Activated T-helper 2 cell treated with anti-CD3 and anti-CD28 coated beads, Interferon-gamma antibody, Interleukin-2, Interleukin-4, amounts not matched to agents 10 μg/mL and 5 μg/mL and 100 μg/mL, durations not matched to agents 14 hours and 24 hours and 36 hours (primary cell): Measurements from ENCODE around the gene SORCS1. TPM values are rescaled to one million over a fixed set of nuclear protein-coding genes. Genes with fewer than 3 reads are reported as not detected.

ENCODE experiments used
- DNase-seq: peaks from one replicate; pipeline ENCODE4 v3.0.0; 2021; ENCODE audit warnings: low spot score
- H3K27ac Mint-ChIP-seq: one replicate; pipeline ENCODE4 v1.8.0; 2021; ENCODE audit warnings: mixed read lengths
- H3K27me3 Mint-ChIP-seq: one replicate; pipeline ENCODE4 v1.8.0; 2021; ENCODE audit warnings: low read depth, mixed read lengths
- H3K36me3 Mint-ChIP-seq: one replicate; pipeline ENCODE4 v1.8.0; 2021; ENCODE audit warnings: low read depth, mixed read lengths
- H3K4me1 Mint-ChIP-seq: one replicate; pipeline ENCODE4 v1.8.0; 2021; ENCODE audit warnings: low read depth, mixed read lengths
- H3K4me3 Mint-ChIP-seq: one replicate; pipeline ENCODE4 v1.8.0; 2021; ENCODE audit warnings: low read depth, mild to moderate bottlenecking, moderate library complexity, mixed read lengths
- H3K9me3 Mint-ChIP-seq: one replicate; pipeline ENCODE4 v1.8.0; 2021; ENCODE audit warnings: mixed read lengths
- intact Hi-C: fragments of 100-400 bp; cut with micrococcal nuclease; formaldehyde crosslinking; loops from one replicate; pipeline ENCODE4 v1.15.1; 2023
- total RNA-seq: library from RNA; stranded (reverse); gene quantifications from 2 replicates; pipeline ENCODE4 v1.2.3, GENCODE V29; 2022

Gene SORCS1
- total RNA-seq, 1 donor from 2014 or later: 0.09 TPM

DNA sequence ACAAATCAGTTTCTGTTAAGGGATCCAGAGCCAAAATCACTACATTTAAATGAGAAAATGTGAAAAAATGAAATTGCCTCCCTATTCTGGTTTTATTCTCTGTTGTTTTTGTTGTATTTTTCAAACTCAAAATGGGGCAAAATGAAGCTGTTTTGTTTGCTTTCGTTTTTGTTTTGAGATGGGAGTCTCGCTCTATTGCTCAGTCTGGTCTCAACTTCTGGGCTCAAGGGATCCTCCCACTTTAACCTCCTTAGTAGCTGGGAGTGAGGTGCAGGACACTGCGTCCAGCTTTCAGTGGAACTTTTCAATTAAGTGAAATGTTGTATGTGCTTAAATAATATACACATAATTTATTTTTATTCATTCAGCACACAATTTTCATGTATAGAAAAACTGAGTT lies 205.0 kb downstream of the SORCS1 start:
- Mint-ChIP-seq H3K9me3 (peaks cover 11% of the 10 kb centered on the region), H3K27me3 (no peaks in the 10 kb centered on the region), H3K4me1 (no peaks in the 10 kb centered on the region), H3K4me3 (no peak overlapping the region), H3K36me3 (no peaks in the 10 kb centered on the region), H3K27ac (no peak overlapping the region)
- intact Hi-C loops: no loop called here
- DNase-seq: no peak

DNA sequence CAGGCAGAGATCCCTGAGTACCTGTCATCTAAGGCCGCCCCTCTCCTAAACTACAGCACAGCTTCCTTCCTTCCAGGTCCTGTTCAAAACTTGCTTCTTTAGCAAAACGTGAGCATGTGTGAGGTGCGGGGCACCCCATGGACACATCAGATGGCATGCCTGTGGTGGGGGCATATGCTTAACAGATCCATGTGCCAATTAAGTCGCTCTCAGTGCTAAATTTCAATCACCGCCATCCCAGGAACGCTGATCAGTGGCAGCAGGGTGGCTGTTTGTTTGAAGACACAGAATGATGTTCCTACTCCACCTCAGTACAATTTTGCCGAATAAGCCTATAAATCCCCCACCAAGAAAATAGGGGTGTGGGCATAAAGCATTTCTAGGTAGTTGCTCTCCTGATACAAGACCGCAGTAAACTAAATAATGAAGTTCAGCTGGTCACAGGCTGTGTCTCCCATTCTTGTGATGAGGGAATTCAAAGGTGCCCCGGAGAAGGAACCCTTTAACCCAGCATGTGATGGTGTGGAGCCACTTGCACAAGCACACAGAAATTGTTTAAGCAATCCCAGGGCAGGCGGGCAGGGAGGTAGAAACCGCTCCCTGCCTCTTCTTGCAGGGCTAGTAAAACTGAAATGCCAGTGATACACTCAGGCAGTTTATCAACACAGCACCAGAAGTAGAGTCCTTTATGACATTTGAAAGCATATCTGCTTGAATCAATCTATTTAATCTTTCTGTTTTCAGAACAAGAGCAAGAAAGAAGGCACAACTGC lies 205.7 kb downstream of the SORCS1 start:
- Mint-ChIP-seq H3K27me3 (no peaks in the 10 kb centered on the region), H3K27ac (no peak overlapping the region), H3K4me1 (no peaks in the 10 kb centered on the region), H3K36me3 (no peaks in the 10 kb centered on the region), H3K4me3 (no peak overlapping the region), H3K9me3 (peaks cover 9% of the 10 kb centered on the region)
- intact Hi-C loops: no loop called here
- DNase-seq: no peak

DNA sequence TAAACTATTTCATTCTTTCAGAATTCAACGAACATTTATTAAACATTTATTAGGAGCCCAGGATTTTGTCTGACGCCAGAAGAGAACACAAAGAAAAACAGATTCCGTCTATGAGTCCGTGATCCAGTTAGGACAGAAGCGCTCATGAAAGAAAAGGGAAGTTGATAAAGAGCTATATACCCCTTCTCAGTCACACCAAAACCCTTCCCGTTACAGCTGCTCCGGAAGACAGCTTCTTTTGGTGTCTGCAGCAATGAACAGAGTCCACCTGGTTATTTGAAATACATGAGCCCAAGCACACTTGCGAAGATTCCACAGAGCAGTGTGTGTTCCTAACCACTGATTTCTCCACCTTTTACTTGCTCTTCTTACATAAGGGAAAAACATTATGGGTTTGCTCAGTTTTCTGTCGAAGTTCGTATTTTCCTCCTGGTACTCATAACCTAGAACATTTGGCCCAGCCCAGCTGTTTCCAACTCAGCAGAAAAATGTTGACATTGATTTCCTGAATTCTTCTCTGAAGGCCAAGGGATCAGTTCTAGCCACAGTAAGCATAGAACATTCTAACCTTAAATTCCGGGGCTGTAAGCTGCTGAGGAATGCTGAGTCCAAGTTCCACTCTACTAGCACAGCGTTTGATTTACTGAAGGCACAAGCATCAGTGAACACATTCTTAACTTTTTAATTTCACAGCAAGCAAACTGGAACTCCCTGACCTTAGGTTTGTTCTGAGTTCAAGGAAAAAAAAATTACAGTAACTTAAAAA lies 206.5 kb downstream of the SORCS1 start:
- intact Hi-C loops: no loop called here
- Mint-ChIP-seq H3K27me3 (no peaks in the 10 kb centered on the region), H3K9me3 (peaks cover 7% of the 10 kb centered on the region), H3K27ac (no peak overlapping the region), H3K4me3 (no peak overlapping the region), H3K4me1 (no peaks in the 10 kb centered on the region), H3K36me3 (no peaks in the 10 kb centered on the region)
- no peak for DNase-seq

DNA sequence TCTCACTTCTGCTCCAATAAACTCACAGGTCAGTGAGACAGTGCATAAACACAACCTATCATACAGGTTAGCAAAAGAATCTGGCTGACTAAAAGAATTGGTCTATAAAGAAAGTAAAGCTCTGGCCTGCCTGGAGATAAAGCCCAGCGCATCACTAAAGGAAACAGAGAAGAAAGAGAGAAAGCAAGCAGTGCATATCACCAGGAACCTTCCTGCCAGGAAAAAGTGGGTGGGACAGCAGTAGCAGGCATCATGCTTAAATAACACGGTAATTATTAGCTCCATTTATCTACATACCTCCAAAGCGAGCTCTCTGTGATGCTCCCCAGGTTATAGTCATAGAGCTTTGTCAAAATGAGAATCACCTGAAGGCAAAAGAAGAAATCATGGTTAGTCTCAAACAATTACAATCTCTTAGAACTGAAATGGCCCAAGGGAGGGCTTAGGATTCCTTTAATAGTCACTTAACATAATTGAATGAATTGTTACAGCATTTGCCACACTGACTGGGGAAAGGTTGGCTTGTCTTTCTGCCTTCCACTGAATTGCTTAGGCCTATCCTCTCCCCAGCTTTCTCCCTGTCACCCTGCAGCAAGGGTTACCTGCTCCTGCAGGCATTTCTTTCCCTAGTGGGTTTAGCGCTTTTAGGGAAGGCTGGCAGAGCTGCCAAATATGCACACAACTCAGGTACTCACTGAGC lies 208.1 kb downstream of the SORCS1 start:
- no peak overlapping the region for H3K27ac Mint-ChIP-seq
- no peaks in the 10 kb centered on the region for H3K9me3 Mint-ChIP-seq
- H3K4me3 Mint-ChIP-seq: no peak overlapping the region
- H3K4me1 Mint-ChIP-seq: no peaks in the 10 kb centered on the region
- intact Hi-C loops: no loop called here
- H3K36me3 Mint-ChIP-seq: no peaks in the 10 kb centered on the region
- no peak for DNase-seq
- H3K27me3 Mint-ChIP-seq: no peaks in the 10 kb centered on the region

DNA sequence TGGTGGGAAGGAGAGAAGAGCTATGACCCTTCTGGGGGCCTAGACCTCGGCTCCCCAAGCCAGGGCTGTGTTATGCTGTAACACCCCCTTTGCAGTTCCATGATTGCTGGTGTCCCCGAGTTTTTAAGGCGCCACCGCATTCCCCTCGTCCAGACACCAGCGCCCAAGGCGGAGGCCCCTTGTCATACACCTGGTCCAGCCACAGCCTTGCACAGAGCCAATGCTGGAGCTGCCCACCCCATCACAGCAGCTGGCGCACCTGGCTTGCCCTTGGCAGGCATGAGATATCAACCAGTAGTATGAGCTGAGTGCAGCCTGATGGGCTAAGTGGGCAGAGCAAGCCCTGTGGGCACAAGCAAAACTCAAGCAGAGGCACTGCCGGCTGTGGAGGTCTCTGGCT lies 209.4 kb downstream of the SORCS1 start:
- H3K27ac Mint-ChIP-seq: no peak overlapping the region
- H3K4me3 Mint-ChIP-seq: no peak overlapping the region
- intact Hi-C loops: no loop called here
- no peaks in the 10 kb centered on the region for H3K27me3 Mint-ChIP-seq
- no peaks in the 10 kb centered on the region for H3K4me1 Mint-ChIP-seq
- DNase-seq: no peak
- H3K9me3 Mint-ChIP-seq: peaks cover under 1% of the 10 kb centered on the region
- no peaks in the 10 kb centered on the region for H3K36me3 Mint-ChIP-seq

DNA sequence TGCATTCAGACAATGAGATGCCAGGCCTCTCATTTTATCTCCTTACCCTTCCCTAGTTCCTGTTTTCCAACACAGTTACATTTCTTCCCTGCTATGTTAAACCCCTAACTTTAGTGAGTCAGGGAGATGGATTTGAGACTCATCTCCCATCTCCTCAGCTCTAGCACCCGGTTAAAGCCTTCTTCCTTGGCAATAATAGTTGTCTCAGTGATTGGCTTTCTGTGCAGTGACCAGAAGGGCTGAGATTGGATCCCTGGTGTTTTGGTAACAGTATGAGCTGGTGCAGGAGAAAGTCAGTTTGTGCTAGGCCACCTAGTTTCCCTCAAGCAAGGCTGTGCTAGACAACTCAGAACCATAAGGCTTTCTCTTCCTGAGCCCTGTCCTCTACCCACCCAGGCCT lies 212.5 kb downstream of the SORCS1 start:
- intact Hi-C loops: no loop called here
- DNase-seq: no peak
- no peaks in the 10 kb centered on the region for H3K36me3 Mint-ChIP-seq
- H3K9me3 Mint-ChIP-seq: peaks cover 4% of the 10 kb centered on the region
- H3K27ac Mint-ChIP-seq: no peak overlapping the region
- H3K4me1 Mint-ChIP-seq: no peaks in the 10 kb centered on the region
- no peaks in the 10 kb centered on the region for H3K27me3 Mint-ChIP-seq
- no peak overlapping the region for H3K4me3 Mint-ChIP-seq

DNA sequence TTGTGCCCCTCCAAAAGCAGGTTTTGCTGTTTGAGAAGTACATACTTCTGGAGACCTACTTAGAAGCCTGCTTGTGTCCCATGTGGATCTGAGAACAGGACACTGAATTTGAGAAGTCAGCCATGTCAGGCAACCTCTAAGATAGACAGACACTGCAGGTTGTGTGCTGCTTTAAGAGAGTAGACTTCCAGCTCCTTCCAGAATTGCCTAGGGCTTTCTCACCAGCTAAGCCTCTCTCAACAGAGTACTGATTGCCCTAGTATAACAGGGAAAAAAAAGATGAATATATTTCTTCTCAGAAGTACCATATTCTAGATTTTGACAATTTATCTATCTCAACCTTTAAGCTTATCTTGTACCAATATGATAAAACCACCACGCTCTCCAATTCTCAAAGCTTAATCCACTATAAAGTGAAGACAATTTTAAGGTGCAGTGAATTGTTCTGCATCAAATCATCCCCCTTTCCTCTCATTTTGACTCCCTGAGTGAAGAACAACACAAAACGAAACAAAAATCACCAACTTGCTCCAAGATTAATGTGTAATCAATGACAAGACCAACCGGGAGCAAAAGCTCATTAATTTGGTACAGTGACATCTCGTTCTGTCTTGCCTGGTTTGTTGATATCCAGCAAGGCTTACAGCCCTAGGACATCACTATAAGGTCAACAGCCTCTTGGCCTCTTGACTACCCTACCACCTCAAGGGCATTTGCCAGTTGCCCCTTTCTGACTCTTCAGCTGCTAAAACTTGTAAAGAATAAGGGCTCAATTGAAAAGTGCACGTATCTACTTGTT lies 214.6 kb downstream of the SORCS1 start:
- intact Hi-C loops: no loop called here
- H3K36me3 Mint-ChIP-seq: no peaks in the 10 kb centered on the region
- no peak for DNase-seq
- H3K27me3 Mint-ChIP-seq: no peaks in the 10 kb centered on the region
- H3K4me3 Mint-ChIP-seq: no peak overlapping the region
- H3K4me1 Mint-ChIP-seq: no peaks in the 10 kb centered on the region
- peaks cover 10% of the 10 kb centered on the region for H3K9me3 Mint-ChIP-seq
- no peak overlapping the region for H3K27ac Mint-ChIP-seq

DNA sequence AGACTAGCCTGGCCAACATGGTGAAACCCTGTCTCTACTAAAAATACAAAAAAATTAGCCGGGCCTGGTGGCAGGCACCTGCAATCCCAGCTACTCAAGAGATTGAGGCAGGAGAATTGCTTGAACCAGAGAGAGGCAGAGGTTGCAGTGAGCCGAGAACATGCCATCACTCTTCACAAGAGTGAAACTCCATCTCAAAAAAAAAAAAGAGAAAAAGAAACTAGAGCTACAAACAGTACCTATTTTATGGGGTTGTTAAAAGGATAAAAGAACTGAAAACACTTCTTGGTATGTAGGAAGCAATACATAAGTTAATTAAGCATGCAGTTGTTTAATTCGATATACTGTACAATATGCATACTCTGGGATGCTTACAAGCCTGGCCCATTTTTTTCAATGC lies 216.9 kb downstream of the SORCS1 start:
- Mint-ChIP-seq H3K27ac (no peak overlapping the region), H3K27me3 (no peaks in the 10 kb centered on the region), H3K36me3 (no peaks in the 10 kb centered on the region), H3K4me3 (no peak overlapping the region), H3K4me1 (no peaks in the 10 kb centered on the region), H3K9me3 (peaks cover 10% of the 10 kb centered on the region)
- DNase-seq: no peak
- intact Hi-C loops: no loop called here

DNA sequence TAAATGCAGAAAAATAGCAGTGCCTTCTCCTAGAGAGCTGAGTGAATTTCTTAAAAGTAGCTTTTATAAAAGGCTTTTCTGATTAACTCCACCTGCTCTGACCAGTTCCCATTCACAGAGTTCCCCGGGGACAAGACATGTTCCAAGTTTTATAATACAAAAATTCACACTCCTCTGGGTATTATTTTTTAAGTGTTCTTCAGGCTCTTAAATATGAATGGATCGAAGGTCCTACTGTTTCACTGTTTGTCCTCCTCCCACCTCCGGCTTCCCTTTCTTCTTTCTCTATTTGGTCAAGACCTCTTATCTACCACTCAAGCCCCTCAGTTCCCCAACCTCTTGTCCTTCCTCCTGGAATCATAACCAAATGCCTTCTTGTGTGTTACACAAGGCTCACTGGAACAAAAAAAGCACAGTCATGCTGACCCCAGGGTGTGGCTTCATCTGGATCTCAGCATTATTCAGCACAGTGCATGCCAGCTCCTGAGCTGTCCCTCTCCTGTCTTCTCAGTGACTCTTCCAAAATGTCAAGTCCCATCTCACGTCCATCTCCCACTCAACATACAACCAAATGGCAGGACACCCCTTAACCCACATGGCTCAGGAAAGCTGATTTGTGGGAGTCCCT lies 222.4 kb downstream of the SORCS1 start:
- intact Hi-C loops: no loop called here
- no peak overlapping the region for H3K27ac Mint-ChIP-seq
- H3K9me3 Mint-ChIP-seq: peaks cover 11% of the 10 kb centered on the region
- no peaks in the 10 kb centered on the region for H3K36me3 Mint-ChIP-seq
- H3K27me3 Mint-ChIP-seq: no peaks in the 10 kb centered on the region
- H3K4me1 Mint-ChIP-seq: no peaks in the 10 kb centered on the region
- no peak for DNase-seq
- no peak overlapping the region for H3K4me3 Mint-ChIP-seq

DNA sequence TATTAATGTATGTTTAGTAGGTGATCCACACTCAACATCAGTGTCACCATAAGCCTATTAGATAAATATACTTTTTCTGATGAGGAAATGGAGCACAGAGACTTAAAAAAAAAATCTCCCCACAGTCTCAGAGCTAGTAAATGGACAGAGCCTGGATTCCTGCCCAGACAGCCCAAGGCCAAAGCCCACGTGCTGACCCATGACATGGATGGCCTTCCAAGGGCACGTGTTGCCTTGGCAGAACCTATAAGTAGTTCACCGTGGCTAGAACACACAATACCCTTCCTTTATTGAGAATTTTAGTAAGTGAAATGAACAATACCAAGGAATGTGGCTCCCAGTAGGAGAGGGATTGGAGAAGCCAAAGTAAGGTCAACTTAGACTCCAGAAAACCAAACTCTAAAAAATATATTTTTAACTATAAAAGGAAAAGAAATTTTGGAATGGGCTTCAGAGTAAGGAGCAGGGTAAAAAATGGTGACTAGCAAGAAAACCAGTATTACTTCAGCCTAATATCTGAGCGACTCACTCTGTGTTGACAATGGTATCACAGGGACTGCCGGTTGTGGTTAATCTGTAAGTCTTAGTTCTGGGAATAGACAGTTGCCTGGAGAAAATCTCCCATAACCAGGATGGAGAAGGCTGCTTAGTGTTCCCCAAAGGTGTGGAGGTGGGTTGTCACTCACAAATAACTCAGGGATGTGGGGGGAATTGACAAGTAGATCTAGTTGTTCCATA lies 223.0 kb downstream of the SORCS1 start:
- H3K36me3 Mint-ChIP-seq: no peaks in the 10 kb centered on the region
- no peak overlapping the region for H3K27ac Mint-ChIP-seq
- H3K27me3 Mint-ChIP-seq: no peaks in the 10 kb centered on the region
- peaks cover 6% of the 10 kb centered on the region for H3K9me3 Mint-ChIP-seq
- intact Hi-C loops: no loop called here
- H3K4me1 Mint-ChIP-seq: no peaks in the 10 kb centered on the region
- DNase-seq: no peak
- H3K4me3 Mint-ChIP-seq: no peak overlapping the region

DNA sequence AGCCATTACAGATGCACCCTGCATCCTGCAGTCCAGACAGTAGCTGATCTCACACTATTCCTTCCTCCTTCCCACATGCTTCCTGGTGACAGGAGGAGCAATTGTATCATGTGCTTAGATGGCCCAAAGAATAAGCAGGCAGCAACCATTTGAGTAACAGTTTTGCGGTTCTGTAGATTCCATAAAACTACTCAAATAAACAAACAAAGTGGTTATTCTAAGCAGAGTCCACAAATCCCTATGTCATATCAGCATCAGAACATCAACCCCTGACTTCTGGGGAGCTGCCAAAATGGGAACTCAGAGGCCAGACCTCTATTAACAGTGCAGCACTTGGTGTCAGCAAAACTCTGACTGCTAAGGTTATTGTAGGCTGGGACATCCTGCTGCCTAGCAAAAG lies 226.0 kb downstream of the SORCS1 start:
- no peak for DNase-seq
- Mint-ChIP-seq H3K4me1 (no peaks in the 10 kb centered on the region), H3K9me3 (peaks cover 9% of the 10 kb centered on the region), H3K27ac (no peak overlapping the region), H3K4me3 (no peak overlapping the region), H3K27me3 (no peaks in the 10 kb centered on the region), H3K36me3 (no peaks in the 10 kb centered on the region)
- intact Hi-C loops: no loop called here
